Panc1 (cell line): ENCODE data around the gene RUSF1.

Experiments
- TF ChIP-seq, protein P1 (sequence below): fragments of 450-650 bp; IDR thresholded peaks from 2 replicates; pipeline ENCODE4 v1.5.1; 2017; ENCODE audit warnings: mild to moderate bottlenecking
- TF ChIP-seq, protein P2 (sequence below), 2 experiments: IDR thresholded peaks; 2 replicates each; pipeline ENCODE4 v1.6.1; 2011 to 2012; ENCODE audit warnings: low read depth in 2 of 2, control low read depth in 1 of 2, low read length in 1 of 2, mild to moderate bottlenecking in 1 of 2, moderate library complexity in 1 of 2; ENCODE audit not compliant: insufficient read depth in 1 of 2

GRCh38 chr16:31461921-31462804 is 46.0 kb downstream of the RUSF1 start:
- TF ChIP-seq, protein P1, sequence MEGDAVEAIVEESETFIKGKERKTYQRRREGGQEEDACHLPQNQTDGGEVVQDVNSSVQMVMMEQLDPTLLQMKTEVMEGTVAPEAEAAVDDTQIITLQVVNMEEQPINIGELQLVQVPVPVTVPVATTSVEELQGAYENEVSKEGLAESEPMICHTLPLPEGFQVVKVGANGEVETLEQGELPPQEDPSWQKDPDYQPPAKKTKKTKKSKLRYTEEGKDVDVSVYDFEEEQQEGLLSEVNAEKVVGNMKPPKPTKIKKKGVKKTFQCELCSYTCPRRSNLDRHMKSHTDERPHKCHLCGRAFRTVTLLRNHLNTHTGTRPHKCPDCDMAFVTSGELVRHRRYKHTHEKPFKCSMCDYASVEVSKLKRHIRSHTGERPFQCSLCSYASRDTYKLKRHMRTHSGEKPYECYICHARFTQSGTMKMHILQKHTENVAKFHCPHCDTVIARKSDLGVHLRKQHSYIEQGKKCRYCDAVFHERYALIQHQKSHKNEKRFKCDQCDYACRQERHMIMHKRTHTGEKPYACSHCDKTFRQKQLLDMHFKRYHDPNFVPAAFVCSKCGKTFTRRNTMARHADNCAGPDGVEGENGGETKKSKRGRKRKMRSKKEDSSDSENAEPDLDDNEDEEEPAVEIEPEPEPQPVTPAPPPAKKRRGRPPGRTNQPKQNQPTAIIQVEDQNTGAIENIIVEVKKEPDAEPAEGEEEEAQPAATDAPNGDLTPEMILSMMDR, result no peak
- TF ChIP-seq, protein P2, sequence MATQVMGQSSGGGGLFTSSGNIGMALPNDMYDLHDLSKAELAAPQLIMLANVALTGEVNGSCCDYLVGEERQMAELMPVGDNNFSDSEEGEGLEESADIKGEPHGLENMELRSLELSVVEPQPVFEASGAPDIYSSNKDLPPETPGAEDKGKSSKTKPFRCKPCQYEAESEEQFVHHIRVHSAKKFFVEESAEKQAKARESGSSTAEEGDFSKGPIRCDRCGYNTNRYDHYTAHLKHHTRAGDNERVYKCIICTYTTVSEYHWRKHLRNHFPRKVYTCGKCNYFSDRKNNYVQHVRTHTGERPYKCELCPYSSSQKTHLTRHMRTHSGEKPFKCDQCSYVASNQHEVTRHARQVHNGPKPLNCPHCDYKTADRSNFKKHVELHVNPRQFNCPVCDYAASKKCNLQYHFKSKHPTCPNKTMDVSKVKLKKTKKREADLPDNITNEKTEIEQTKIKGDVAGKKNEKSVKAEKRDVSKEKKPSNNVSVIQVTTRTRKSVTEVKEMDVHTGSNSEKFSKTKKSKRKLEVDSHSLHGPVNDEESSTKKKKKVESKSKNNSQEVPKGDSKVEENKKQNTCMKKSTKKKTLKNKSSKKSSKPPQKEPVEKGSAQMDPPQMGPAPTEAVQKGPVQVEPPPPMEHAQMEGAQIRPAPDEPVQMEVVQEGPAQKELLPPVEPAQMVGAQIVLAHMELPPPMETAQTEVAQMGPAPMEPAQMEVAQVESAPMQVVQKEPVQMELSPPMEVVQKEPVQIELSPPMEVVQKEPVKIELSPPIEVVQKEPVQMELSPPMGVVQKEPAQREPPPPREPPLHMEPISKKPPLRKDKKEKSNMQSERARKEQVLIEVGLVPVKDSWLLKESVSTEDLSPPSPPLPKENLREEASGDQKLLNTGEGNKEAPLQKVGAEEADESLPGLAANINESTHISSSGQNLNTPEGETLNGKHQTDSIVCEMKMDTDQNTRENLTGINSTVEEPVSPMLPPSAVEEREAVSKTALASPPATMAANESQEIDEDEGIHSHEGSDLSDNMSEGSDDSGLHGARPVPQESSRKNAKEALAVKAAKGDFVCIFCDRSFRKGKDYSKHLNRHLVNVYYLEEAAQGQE (IDR thresholded peaks at IDR 0.05; ENCODE audit: insufficient read depth in 1 of 2, low read depth in 2 of 2, low read length in 1 of 2), result no peak
